ENCODE measurements around the gene RILPL2.
"Not testable (repeated sequence)": the region's sequence is repeated elsewhere in the genome, so short reads cannot be mapped to it uniquely, and the experiment has no call there.

Gene RILPL2

DNA sequence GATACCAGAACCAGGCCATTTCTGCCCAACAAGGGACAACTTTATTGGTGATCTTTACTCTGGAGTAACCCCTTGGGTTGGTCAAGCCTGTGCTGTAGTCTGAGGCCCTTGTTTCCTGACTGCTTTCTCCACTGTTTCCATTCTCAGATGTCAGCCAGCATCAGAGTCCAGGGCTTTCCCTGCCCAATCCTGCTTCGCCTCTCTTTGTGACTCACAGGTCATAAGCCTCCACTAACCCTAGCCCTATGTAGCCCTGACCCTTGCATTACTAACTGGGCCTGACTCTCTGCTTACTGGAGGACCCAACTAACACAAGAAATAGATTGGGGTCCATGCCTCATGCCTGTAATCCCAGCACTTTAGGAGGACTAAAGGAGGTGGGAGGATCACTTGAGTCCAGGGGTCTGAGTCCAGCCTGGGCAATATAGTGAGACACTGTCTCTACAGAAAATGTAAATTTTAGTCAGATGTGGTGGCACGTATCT, 12.8 kb upstream of the RILPL2 start:
- no peak for DNase-seq

DNA sequence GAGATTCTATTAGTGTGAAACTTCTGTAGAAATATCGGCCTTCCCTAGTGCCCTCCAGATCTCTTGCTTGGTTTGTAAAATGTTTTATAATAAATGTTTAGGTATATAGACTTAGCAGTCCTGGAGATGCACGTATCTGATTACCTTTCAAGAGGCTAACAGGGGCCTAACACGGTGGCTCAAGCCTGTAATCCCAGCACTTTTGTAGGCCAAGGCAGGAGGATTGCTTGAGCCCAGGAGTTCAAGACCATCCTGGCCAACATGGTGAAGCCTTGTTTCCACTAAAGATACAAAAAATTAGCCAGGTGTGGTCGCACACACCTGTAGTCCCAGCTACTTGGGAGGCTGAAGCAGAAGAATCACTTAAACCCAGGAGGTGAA, 9.8 kb upstream of the RILPL2 start:
- no peak for DNase-seq

DNA sequence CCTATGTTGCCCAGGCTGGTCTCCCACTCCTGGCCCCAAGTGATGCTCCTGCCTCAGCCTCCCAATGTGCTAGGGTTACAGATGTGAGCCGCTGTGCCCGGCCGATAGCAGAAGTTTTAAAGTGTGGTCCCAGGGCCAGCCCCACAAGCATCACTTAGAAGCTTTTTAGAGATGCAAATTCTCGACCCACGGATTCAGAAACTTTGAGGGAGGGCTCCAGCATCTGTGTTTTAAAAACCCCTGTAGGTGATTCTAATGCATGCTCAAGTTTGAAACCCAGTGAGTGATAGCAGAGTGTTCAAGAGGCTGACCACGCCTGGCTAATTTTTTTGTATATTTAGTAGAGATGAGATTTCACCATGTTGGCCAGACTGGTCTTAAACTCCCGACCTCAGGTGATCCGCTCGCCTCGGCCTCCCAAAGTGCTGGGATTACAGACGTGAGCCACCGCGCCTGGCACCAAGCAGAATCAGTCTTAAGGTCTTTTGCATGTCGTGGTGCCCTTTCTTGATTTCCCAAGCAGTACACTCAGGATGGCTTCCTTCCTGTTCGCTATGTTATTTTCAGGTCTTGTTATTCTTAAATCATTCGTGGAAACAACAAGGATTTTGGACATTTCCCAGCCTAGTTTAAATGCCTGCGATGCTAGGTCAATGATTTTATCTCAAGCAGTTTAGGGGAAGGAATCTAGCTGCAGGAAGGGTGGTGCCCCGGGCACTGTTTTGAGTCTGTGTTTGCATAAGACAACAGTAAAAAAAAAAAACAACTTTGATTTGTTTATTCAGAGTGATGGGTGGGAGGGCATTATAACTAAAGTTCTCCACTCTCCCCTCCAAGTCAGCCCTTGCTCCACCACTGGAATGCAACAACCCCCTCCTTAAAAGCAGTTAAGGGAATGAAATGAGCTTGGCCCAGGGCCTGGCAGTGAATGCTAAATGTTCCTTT, 9.2 kb upstream of the RILPL2 start:
- DNase-seq, result no peak

- DNase-seq, result no peak
Measured at GRCh38 chr12:123444092-123445026, 7.9 kb upstream of the RILPL2 start.

DNA sequence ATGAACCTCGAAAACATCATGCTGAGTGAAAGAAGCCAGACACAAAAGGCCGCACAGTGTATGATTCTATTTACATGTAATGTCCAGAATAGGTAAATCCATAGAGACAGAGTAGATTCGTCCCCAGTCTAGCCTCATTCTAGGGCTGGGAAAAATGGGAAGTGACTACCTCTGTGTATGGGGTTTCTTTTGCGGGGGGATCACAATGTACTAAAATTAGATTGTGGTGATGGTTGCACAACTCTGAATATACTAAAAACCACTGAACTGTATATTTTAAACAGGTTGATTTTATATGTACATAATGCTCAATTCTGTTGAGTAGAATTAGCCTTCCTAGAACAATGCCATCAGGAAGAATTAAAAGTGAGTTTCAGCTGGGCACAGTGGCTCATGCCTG, 6.3 kb upstream of the RILPL2 start:
- DNase-seq, result no peak

DNA sequence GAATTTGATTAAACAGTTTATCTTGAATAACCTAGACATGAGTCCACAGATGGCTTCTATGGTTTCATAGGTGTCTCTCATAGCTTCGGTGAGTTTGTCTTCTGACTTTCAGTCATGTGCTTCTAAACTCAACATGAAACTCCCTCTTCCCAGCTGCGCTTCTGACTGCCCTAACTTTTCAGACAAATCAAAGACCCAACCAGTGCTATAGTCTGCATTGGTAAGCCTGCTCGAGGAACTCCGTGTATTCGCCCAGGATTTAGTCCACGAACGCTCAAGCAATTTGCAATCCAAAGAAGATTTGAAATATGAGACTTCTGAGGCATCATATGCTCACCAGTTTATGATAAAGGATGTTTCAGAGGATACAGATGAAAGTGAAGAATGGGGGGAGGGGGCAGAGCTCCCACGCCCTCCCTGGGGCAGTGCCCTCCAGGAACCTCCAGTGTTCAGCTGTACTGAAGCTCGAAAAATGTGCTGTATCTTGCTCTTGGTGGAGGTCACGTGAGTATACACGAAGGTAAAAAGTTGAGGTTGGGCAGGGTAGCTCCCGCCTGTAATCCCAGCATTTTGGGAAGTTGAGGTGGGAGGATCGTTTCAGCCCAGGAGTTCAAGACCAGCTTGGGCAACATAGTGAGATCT, 5.2 kb upstream of the RILPL2 start:
- DNase-seq, result no peak

- no peak for DNase-seq
Measured at GRCh38 chr12:123435636-123436016, 858 bp downstream of the RILPL2 start.

DNA sequence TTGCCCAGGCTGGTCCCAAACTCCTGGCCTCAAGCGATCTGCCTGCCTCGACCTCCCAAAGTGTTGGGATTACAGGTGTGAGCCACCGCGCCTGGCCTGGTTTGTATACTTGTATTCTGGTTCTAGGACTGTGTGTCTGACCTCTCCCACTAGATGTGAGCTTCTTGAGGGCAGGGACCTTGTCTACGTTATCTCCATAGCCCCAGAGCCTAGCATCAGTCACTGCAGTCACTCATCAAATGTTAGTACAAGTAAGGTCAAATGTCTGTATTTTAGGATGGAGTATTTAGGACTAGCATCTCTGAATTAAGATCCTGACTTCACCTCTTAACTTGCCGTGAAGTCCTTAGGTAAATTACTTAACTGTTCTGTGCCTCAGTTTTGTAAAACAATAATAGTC, 2.9 kb downstream of the RILPL2 start:
- no peak for DNase-seq

DNA sequence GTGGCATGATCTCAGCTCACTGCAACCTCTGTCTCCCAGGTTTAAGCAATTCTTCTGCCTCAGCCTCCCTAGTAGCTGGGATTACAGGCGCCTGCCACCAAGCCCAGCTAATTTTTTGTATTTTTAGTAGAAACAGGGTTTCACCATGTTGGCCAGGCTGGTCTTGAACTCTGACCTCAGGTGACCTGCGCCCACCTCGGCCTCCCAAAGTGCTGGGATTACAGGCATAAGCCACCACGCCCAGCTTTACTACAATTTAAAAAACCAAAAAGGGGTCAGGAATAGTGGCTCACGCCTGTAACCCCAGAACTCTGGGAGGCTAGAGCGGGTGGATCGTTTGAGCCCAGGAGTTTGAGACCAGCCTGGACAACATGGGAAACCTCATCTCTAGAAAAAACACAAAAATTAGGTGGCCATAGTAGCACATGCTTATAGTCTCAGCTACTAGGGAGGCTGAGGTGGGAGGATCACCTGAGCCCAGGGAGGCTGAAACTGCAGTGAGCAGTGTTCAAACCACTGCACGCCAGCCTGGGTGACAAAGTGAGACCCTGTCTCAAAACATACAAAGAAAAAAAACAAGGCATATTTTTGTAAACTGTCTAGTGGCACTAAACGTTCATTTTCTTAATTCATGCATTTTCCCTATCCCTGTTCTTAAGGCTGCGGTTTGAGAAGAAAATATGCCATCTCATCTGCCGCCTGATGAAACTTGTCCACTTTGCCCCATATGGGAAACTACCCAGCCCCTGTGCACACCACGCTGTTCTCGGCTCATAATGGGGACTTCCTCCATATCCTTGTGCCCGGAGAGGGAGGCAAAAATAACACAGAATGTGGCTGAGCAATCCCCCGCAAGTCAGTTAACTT, 4.3 kb downstream of the RILPL2 start:
- DNase-seq, result not testable (repeated sequence)

DNA sequence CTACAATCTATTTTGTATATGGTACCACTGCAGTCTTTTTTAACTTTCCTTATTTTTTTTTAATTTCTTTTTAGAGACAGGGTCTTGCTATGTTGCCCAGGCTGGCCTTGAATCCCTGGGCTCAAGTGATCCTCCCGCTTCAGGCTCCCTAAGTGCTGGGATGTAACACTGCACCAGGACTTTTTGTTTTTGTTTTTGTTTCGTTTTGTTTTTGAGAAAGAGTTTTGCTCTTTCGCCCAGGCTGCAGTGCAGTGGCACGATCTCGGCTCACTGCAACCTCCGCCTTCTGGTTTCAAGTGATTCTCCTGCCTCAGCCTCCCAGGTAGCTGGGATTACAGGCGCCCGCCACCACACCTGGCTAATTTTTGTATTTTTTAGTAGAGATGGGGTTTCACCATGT, 7.4 kb downstream of the RILPL2 start:
- DNase-seq, result not testable (repeated sequence)

GRCh38 chr12:123428591-123428990, 7.9 kb downstream of the RILPL2 start:
- DNase-seq, result no peak

GRCh38 chr12:123427036-123427769, 9.3 kb downstream of the RILPL2 start:
- no peak for DNase-seq

DNA sequence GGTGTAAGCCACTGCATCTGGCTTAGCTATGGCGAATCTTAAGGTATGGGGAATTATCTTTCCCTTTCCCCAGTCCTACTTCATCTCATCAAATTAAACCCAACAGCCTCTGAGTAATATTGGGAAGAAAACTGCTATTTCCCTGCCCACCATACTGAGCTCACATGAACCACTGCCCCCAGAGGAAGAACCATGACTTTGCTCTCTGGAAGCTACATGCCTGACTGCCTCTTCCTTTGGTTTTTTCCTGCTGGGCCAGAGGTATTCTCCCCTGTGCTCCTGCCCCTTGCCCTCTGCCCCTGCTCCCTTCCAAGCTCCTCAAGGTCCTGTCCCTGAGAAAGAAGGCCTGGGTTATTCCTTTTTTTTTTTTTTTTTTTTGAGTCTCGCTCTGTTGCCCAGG, 15.2 kb downstream of the RILPL2 start:
- DNase-seq, result no peak

DNA sequence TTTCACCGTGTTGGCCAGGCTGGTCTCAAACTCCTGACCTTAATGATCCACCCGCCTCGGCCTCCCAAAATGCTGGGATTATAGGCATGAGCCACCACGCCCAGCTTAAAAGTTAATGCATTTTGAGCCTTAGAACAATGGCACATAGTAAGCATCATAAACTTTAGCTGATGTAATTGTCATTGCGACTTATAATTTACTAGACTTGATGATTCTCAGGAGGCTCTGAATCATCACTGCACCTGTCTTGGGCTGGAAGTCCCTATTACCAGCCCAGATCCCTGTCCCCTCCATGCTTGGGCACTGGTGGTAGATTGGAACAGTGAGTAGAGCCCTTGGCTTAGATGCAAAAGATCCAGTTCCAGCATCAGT, 26.5 kb downstream of the RILPL2 start:
- DNase-seq, result no peak

GRCh38 chr12:123409284-123410040, 27.0 kb downstream of the RILPL2 start:
- not testable (repeated sequence) for DNase-seq

- not testable (repeated sequence) for DNase-seq
Measured at GRCh38 chr12:123408619-123409018, 27.9 kb downstream of the RILPL2 start.

GRCh38 chr12:123407934-123408333, 28.6 kb downstream of the RILPL2 start:
- DNase-seq, result not testable (repeated sequence)

GRCh38 chr12:123407269-123407668, 29.2 kb downstream of the RILPL2 start:
- DNase-seq, result not testable (repeated sequence)

DNA sequence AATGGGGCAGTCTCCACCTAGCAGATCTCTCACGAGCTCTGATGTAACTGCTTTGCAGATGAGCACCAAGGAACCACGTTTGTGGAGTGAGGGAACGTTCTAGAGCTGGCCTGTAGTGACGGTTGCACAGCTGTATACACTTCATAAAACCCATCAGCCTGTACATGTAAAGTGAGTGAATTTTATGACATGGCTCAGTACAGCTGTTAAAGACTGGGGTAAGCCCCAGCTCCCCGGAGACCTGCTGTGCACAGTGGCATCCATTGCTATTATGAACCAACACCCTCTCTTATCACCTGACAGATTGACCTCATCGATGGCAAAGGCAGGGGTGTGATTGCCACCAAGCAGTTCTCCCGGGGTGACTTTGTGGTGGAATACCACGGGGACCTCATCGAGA, 31.9 kb downstream of the RILPL2 start:
- no peak for DNase-seq
